HFFc6 (cell line): ENCODE measurements around the gene NEDD4. TPM values are rescaled to one million over a fixed set of nuclear protein-coding genes. Genes with fewer than 3 reads are reported as not detected.
A peak's percentile ranks its signal among the peaks of the same experiment; 100 is the strongest.

Source experiments
- DNase-seq: peaks from one replicate; pipeline ENCODE4 v3.0.0-alpha.2; 2018
- H3K27ac Mint-ChIP-seq: 2 replicates; pipeline ENCODE4 v1.8.0; 2020; ENCODE audit warnings: mild to moderate bottlenecking, mixed read lengths
- H3K27me3 Mint-ChIP-seq: 2 replicates; pipeline ENCODE4 v1.8.0; 2021; ENCODE audit warnings: mild to moderate bottlenecking, moderate library complexity, mixed read lengths; ENCODE audit not compliant: insufficient read depth
- H3K36me3 Mint-ChIP-seq: 2 replicates; pipeline ENCODE4 v1.8.0; 2021; ENCODE audit warnings: low read depth, mixed read lengths
- H3K4me1 Mint-ChIP-seq: 2 replicates; pipeline ENCODE4 v1.8.0; 2020; ENCODE audit warnings: low read depth, mixed read lengths
- H3K4me3 Mint-ChIP-seq: 2 replicates; pipeline ENCODE4 v1.8.0; 2020; ENCODE audit warnings: mild to moderate bottlenecking, moderate library complexity, mixed read lengths
- H3K9me3 Mint-ChIP-seq: 2 replicates; pipeline ENCODE4 v1.8.0; 2020; ENCODE audit warnings: mild to moderate bottlenecking, mixed read lengths
- CTCF ChIP-seq: fragments of 200-600 bp; sonication (generic); IDR thresholded peaks from 2 replicates; pipeline ENCODE4 v1.5.0; 2021; ENCODE audit warnings: antibody characterized with exemption, mild to moderate bottlenecking
- total RNA-seq, 6 experiments: library from RNA; stranded (reverse); fragmentation: NEBNext Ultra II Directional; extraction: Animal tissue kit (Norgen Biotek cat#: 25700); gene quantifications; 2 replicates in 1 of 6; 3 replicates in 5 of 6; pipeline ENCODE4 v1.2.3, GENCODE V29; 2021

The NEDD4 gene
- total RNA-seq, 6 experiments from 2014 or later: 27.0 to 37.7 (median 34.0) TPM

DNA sequence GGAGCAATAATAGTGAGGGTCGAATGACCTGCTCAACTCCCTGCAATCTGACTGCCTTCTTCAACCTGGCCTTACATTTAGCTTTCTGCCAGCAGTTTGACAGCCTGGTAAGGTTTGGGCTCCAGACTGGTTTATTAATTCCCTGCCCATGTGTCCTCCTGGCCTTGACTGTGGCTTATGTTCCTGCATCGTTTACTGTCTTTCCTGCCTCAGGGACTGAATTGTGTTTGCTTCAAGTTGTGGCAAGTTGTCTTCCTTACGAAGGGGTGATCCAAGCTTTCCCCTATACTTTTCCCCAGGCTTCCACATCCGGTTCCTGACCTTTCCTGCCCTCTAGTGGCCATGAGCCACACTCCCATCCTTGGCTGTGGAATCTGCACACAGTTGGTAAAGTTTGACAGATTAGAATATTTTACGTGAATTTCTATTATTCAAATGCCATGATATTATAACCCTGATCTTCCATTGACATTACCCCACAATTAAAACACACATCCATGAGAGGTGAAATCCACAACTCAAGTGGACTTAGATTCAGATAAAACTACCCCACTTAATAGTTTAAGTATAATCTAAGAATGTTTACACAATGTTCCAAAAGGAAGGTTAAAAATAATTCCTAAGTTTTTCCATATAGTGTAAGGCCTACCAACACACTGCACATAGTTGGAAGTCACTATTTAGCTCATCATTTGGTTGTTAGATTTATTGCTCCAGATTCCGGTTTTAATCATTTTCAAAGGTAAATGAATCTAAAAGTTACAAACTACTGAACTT, 95.7 kb downstream of the NEDD4 start:
- TF ChIP-seq CTCF: peak; percentile 92
- H3K9me3 Mint-ChIP-seq: no peaks in the 10 kb centered on the region
- DNase-seq: peak; percentile 42
- H3K27me3 Mint-ChIP-seq: no peaks in the 10 kb centered on the region
- H3K36me3 Mint-ChIP-seq: peaks cover 5% of the 10 kb centered on the region
- peak overlapping the region; percentile 58 for H3K4me3 Mint-ChIP-seq
- H3K27ac Mint-ChIP-seq: peak overlapping the region; percentile 89
- peaks cover 65% of the 10 kb centered on the region for H3K4me1 Mint-ChIP-seq

- peaks cover 13% of the 10 kb centered on the region for H3K36me3 Mint-ChIP-seq
- H3K27ac Mint-ChIP-seq: peak overlapping the region; percentile 68
- no peaks in the 10 kb centered on the region for H3K9me3 Mint-ChIP-seq
- H3K27me3 Mint-ChIP-seq: no peaks in the 10 kb centered on the region
- no peak for DNase-seq
- peak overlapping the region; percentile 50 for H3K4me3 Mint-ChIP-seq
- H3K4me1 Mint-ChIP-seq: peaks cover 45% of the 10 kb centered on the region
- TF ChIP-seq CTCF: no peak
Measured at GRCh38 chr15:55894399-55894965, 98.9 kb downstream of the NEDD4 start.

DNA sequence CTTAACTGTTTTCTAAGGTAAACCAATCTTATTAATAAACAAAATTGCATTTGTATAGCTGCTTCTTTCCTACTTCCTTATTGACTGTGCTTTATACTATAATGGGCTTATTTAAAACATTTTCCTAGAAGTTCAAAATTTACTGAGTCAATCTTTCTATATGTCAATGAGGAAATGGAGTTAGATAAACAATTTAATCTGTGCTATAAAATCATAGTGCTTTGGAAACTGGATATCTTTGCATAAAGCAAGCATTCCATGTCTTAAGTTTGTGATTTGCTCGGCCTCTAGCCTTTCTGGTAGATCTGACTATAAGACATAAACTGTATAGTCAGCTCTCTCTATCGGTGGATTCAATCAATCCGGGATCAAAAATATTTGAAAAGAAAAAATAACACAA, 99.6 kb downstream of the NEDD4 start:
- Mint-ChIP-seq H3K4me1 (peaks cover 40% of the 10 kb centered on the region), H3K36me3 (peaks cover 19% of the 10 kb centered on the region)

DNA sequence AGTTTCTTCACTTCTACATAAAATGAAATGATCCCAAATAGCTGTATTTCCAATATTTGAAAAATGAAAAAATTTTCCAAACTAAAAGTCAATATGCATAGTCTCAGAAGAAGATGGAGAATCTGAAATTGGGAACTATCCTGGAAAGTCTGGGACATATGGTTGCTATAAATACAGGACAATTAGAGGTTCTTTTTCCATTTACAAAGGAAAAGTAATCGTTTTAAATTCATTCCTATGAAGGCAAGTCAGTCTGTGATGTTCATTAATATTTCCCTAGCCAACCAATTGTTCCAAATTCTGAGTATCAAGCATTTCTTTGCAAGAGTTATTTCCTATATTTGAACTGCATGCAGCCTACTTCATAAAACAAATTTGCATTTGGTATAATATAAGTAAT, 102.2 kb downstream of the NEDD4 start:
- Mint-ChIP-seq H3K27ac (no peak overlapping the region), H3K9me3 (peaks cover 17% of the 10 kb centered on the region), H3K36me3 (peaks cover 38% of the 10 kb centered on the region), H3K27me3 (peaks cover 5% of the 10 kb centered on the region; the same call in 1 of the 2 replicates), H3K4me3 (no peak overlapping the region), H3K4me1 (peaks cover 32% of the 10 kb centered on the region)
- DNase-seq: no peak
- no peak for TF ChIP-seq CTCF

More for the DNA sequence above, 99.6 kb downstream of the NEDD4 start:
- Mint-ChIP-seq H3K9me3 (no peaks in the 10 kb centered on the region), H3K27ac (no peak overlapping the region), H3K4me3 (0 out of 2 replicates have a peak overlapping the region, but pooled peaks have one; percentile 50), H3K27me3 (no peaks in the 10 kb centered on the region)
- no peak for TF ChIP-seq CTCF
- no peak for DNase-seq

DNA sequence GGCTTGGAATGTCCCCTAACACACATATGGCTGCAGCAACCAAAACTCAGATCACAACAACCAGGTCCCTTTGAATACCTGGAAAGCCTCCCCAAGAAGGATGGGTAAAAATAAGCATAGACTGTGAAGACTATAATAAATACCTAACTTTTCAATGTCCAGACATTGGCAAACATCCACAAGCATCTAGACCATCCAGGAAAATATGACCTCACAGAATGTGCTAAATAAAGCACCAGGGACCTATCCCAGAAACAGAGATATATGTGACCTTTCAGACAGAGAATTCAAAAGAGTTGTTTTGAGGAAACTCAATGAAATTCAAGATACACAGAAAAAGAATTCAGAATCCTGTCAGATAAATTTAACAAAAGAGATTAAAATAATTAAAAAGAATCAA, 109.2 kb downstream of the NEDD4 start:
- H3K27me3 Mint-ChIP-seq: peaks cover 5% of the 10 kb centered on the region; the same call in 1 of the 2 replicates
- H3K27ac Mint-ChIP-seq: no peak overlapping the region
- DNase-seq: no peak

More for the DNA sequence above, 109.2 kb downstream of the NEDD4 start:
- H3K9me3 Mint-ChIP-seq: peaks cover 17% of the 10 kb centered on the region
- peaks cover 43% of the 10 kb centered on the region for H3K36me3 Mint-ChIP-seq
- H3K4me3 Mint-ChIP-seq: no peak overlapping the region
- TF ChIP-seq CTCF: no peak
- peaks cover 36% of the 10 kb centered on the region for H3K4me1 Mint-ChIP-seq
